Psoas muscle (tissue), 8 donors: Measurements from ENCODE around the gene AVPR1B. TPM values are rescaled to one million over a fixed set of nuclear protein-coding genes. Genes with fewer than 3 reads are reported as not detected.

Experiments
- ATAC-seq, 4 donors: fragments of 200-7000 bp; cut with Tn5 transposase; one replicate each; pipeline ENCODE4 v1.9.1; 2020; ENCODE audit warnings: moderate library complexity in 3 of 4, mild to moderate bottlenecking in 2 of 4
- DNase-seq, 2 donors: peaks; one replicate each; pipeline ENCODE4 v3.0.0-alpha.2; 2020
- H3K27ac ChIP-seq: fragments of 200-600 bp; one replicate; pipeline ENCODE4 v1.8.0; 2022
- H3K27me3 ChIP-seq, 3 donors: fragments of 200-600 bp in 1 of 3; one replicate each; pipeline versions ENCODE4 v1.6.1 to v1.8.0; 2013 to 2022; ENCODE audit warnings: low read length in 2 of 3, mild to moderate bottlenecking in 2 of 3, moderate library complexity in 1 of 3; ENCODE audit not compliant: insufficient read depth in 3 of 3
- H3K36me3 ChIP-seq, 2 donors: fragments of 200-600 bp in 1 of 2; one replicate each; pipeline versions ENCODE4 v1.6.1 to v1.8.0; 2013 to 2022; ENCODE audit warnings: low read depth in 1 of 2, mild to moderate bottlenecking in 1 of 2, moderate library complexity in 1 of 2; ENCODE audit not compliant: insufficient read depth in 1 of 2
- H3K4me1 ChIP-seq: fragments of 200-600 bp; one replicate; pipeline ENCODE4 v1.8.0; 2022
- H3K4me3 ChIP-seq: fragments of 200-600 bp; one replicate; pipeline ENCODE4 v1.8.0; 2022; ENCODE audit warnings: mild to moderate bottlenecking
- H3K9me3 ChIP-seq: fragments of 200-600 bp; one replicate; pipeline ENCODE4 v1.8.0; 2022
- CTCF ChIP-seq: fragments of 200-600 bp; IDR thresholded peaks from one replicate; pipeline ENCODE4 v1.8.0; 2022; ENCODE audit warnings: antibody characterized with exemption
- WGBS, 3 donors: extraction: QIAGEN DNeasy Blood & Tissue Kit; methylation state at CpG; one replicate each; pipeline versions ENCODE4 v1.1.6 to v1.1.7; 2013; 5-methylcytosine and 5-hydroxymethylcytosine counted together
- intact Hi-C, 2 donors: fragments of 100-400 bp; cut with DNase I; formaldehyde crosslinking; loops; one replicate each; pipeline versions ENCODE4 v1.11.0 to v1.14.2; 2022
- polyA plus RNA-seq, 3 donors: library from polyadenylated mRNA; stranded (reverse); fragments of 200-250 nt; gene quantifications; one replicate each; pipeline ENCODE4 v1.2.3, GENCODE V29; 2013
- total RNA-seq, 4 donors: library from RNA; stranded (reverse); fragmentation: NEBNext Ultra II Directional in 2 of 4; extraction: Animal tissue kit (Norgen Biotek cat#: 25700) in 2 of 4; gene quantifications; one replicate each; pipeline versions ENCODE4 v1.2.1 to v1.2.4, GENCODE V29; 2021 to 2023
- donor health status: healthy with polysubstance abuse.
- donor health status: DM: no; HTN: no; CAD: no; lungs with moderate emphysema.
- donor health status: Bipolar disorder and iron deficiency.
- donor health status: healthy.
- donor health status: DM: yes; HTN: yes; CAD: no.
- donor health status: DM: no; HTN: no; CAD: no.
- donor health status: DM: no; HTN: no; CAD: no.
- donor health status: DM: yes; HTN: yes; CAD: no.

Gene AVPR1B
- total and polyA plus RNA-seq, 7 donors, result not detected

GRCh38 chr1:206110161-206110560 lies 7.0 kb downstream of the AVPR1B start:
- no peak for ATAC-seq
- H3K4me3 ChIP-seq, result no peak overlapping the region
- H3K4me1 ChIP-seq, result no peaks in the 10 kb centered on the region
- WGBS, 3 donors, result 86 to 97% (median 94%) methylated on average over 15 of the region's 15 CpGs
- peaks cover 0 to 4% (median 0%) of the 10 kb centered on the region in 3 donors for H3K27me3 ChIP-seq
- DNase-seq, result no peak
- H3K27ac ChIP-seq, result no peak overlapping the region
- intact Hi-C loops, result no loop called here
- no peaks in the 10 kb centered on the region for H3K9me3 ChIP-seq
- TF ChIP-seq CTCF, result no peak
- no peaks in the 10 kb centered on the region for H3K36me3 ChIP-seq

- WGBS, 3 donors, result 81 to 92% (median 89%) methylated on average over 4 of the region's 4 CpGs
- Histone ChIP-seq H3K9me3 (no peaks in the 10 kb centered on the region), H3K27ac (no peak overlapping the region), H3K4me3 (no peak overlapping the region), H3K4me1 (no peaks in the 10 kb centered on the region), H3K36me3 (no peaks in the 10 kb centered on the region), H3K27me3 (peaks cover 0 to 4% (median 0%) of the 10 kb centered on the region in 3 donors)
- TF ChIP-seq CTCF, result no peak
- ATAC-seq (no peak), DNase-seq (no peak)
- intact Hi-C loops, result loop anchor here (5.0 kb wide), 4 partner anchors 77 to 317 kb away; no protein-coding TSS in a partner anchor
Measured at GRCh38 chr1:206109718-206110117, 7.5 kb downstream of the AVPR1B start.

GRCh38 chr1:206108635-206109034 lies 8.6 kb downstream of the AVPR1B start:
- H3K9me3 ChIP-seq, result no peaks in the 10 kb centered on the region
- no peak for TF ChIP-seq CTCF
- no peak overlapping the region for H3K4me3 ChIP-seq
- intact Hi-C loops, result loop anchor here (5.0 kb wide), 4 partner anchors 76 to 316 kb away; no protein-coding TSS in a partner anchor
- H3K36me3 ChIP-seq, result no peaks in the 10 kb centered on the region
- no peak overlapping the region for H3K27ac ChIP-seq
- no peaks in the 10 kb centered on the region for H3K27me3 ChIP-seq
- H3K4me1 ChIP-seq, result no peaks in the 10 kb centered on the region
- ATAC-seq (no peak), DNase-seq (no peak)
- 79 to 90% (median 83%) methylated on average over 2 of the region's 2 CpGs for WGBS, 3 donors

- Histone ChIP-seq H3K27me3 (no peaks in the 10 kb centered on the region), H3K4me3 (no peak overlapping the region), H3K27ac (no peak overlapping the region), H3K9me3 (no peaks in the 10 kb centered on the region), H3K36me3 (no peaks in the 10 kb centered on the region), H3K4me1 (no peaks in the 10 kb centered on the region)
- 66 to 70% (median 68%) methylated on average over 7 of the region's 7 CpGs for WGBS, 3 donors
- intact Hi-C loops, result loop anchor here (2.0 to 5.0 kb wide), 5 partner anchors 75 to 315 kb away; no protein-coding TSS in a partner anchor
- TF ChIP-seq CTCF, result no peak
- DNase-seq (no peak), ATAC-seq (no peak)
Measured at GRCh38 chr1:206107168-206107544, 10.0 kb downstream of the AVPR1B start.
